ENCODE data around the gene CCDC18. TPM values are rescaled to one million over a fixed set of nuclear protein-coding genes. Genes with fewer than 3 reads are reported as not detected.

The CCDC18 gene
- total RNA-seq, 1 donor from 2014 or later = 6.9 TPM

DNA sequence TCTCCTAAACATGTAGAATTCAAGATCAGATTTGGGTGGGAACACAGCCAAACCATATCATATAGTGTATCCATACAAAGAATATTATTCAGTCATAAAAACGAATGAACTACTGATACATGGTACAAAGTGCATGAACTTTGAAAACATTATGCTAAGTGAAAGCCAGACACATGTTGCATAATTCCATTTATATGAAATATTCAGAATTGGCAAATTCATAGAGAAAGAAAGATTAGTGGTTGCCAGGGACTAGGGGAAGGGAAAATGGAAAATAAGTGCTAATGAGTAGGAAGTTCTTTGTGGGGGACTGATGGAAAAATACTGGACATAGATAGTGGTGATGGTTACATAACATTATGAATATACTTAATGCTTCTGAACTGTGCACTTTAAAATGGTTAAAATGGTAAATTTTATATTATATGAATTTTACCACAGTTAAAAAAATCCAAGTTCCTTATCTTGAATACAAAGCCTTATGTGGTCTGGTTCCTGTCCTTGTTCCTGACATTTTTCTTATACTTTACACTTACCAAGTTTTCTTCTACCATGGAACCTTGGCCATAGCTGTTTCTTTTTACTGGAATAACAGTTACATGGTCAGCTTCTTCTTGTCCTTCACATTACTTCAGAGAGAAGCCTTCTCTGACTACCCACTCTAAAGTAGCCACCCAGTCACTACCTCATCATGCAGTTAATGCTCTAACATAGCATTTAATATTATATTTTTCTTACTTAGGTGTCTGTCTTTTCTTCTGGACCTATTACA lies 64.0 kb downstream of the CCDC18 start:
- H3K4me1 Mint-ChIP-seq (ENCODE audit: unreplicated experiment) = no peaks in the 10 kb centered on the region
- no peak for DNase-seq (ENCODE audit: extremely low spot score, unreplicated experiment)
- no peaks in the 10 kb centered on the region for H3K27me3 Mint-ChIP-seq (ENCODE audit: unreplicated experiment)
- H3K9me3 Mint-ChIP-seq (ENCODE audit: unreplicated experiment) = peaks cover 12% of the 10 kb centered on the region
- TF ChIP-seq, protein P1, sequence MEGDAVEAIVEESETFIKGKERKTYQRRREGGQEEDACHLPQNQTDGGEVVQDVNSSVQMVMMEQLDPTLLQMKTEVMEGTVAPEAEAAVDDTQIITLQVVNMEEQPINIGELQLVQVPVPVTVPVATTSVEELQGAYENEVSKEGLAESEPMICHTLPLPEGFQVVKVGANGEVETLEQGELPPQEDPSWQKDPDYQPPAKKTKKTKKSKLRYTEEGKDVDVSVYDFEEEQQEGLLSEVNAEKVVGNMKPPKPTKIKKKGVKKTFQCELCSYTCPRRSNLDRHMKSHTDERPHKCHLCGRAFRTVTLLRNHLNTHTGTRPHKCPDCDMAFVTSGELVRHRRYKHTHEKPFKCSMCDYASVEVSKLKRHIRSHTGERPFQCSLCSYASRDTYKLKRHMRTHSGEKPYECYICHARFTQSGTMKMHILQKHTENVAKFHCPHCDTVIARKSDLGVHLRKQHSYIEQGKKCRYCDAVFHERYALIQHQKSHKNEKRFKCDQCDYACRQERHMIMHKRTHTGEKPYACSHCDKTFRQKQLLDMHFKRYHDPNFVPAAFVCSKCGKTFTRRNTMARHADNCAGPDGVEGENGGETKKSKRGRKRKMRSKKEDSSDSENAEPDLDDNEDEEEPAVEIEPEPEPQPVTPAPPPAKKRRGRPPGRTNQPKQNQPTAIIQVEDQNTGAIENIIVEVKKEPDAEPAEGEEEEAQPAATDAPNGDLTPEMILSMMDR (IDR thresholded peaks at IDR 0.05) = no peak
- peaks cover 24% of the 10 kb centered on the region for H3K36me3 Mint-ChIP-seq (ENCODE audit: unreplicated experiment)
- no peak overlapping the region for H3K4me3 Mint-ChIP-seq (ENCODE audit: unreplicated experiment)
- no peak overlapping the region for H3K27ac Mint-ChIP-seq (ENCODE audit: unreplicated experiment)

DNA sequence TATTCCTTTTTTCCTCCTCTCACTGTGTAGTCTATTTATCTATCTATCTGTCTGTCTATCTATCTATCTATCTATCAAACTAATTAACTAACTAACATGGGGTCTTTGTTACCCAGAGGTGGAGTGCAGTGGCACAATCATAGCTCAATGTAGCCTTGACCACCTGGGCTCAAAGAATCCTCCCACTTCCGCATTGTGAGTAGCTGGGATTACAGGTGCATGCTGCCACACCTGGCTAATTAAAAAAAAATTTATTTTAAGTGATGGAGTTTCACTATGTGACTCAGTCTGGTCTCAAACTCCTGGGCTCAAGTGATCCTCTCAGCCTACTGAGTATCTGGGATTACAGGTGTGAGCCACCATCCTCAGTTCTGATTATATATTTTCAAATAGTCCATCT lies 71.4 kb downstream of the CCDC18 start:
- no peak overlapping the region for H3K4me3 Mint-ChIP-seq (ENCODE audit: unreplicated experiment)
- no peak for DNase-seq (ENCODE audit: extremely low spot score, unreplicated experiment)
- H3K36me3 Mint-ChIP-seq (ENCODE audit: unreplicated experiment) = peaks cover 11% of the 10 kb centered on the region
- H3K27me3 Mint-ChIP-seq (ENCODE audit: unreplicated experiment) = no peaks in the 10 kb centered on the region
- H3K4me1 Mint-ChIP-seq (ENCODE audit: unreplicated experiment) = peaks cover 3% of the 10 kb centered on the region
- H3K9me3 Mint-ChIP-seq (ENCODE audit: unreplicated experiment) = peaks cover 9% of the 10 kb centered on the region
- TF ChIP-seq, protein P1 (IDR thresholded peaks at IDR 0.05) = no peak
- H3K27ac Mint-ChIP-seq (ENCODE audit: unreplicated experiment) = no peak overlapping the region

DNA sequence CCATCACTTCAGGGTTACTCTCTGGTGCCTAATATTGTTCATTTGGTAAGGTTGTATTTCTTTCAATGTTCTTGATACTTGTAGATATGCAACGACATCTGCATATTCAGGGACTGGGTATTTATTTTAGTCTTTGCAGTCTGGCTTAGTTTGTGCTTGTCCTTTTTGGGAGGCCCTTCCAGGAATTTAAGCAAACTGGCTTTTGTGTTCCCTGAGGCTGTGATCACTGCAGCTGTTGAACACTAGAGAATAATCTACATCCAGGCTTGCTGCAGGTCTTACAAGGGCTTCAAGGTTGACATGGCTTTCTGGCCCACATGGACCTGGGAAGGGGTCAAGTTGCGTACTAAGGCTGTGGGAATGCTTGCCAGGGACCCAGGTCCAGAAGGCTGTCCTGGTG lies 72.1 kb downstream of the CCDC18 start:
- Mint-ChIP-seq H3K27me3 (ENCODE audit: unreplicated experiment) (no peaks in the 10 kb centered on the region), H3K27ac (ENCODE audit: unreplicated experiment) (no peak overlapping the region), H3K4me1 (ENCODE audit: unreplicated experiment) (peaks cover 3% of the 10 kb centered on the region), H3K9me3 (ENCODE audit: unreplicated experiment) (peaks cover 9% of the 10 kb centered on the region), H3K4me3 (ENCODE audit: unreplicated experiment) (no peak overlapping the region), H3K36me3 (ENCODE audit: unreplicated experiment) (peaks cover 11% of the 10 kb centered on the region)
- no peak for DNase-seq (ENCODE audit: extremely low spot score, unreplicated experiment)
- TF ChIP-seq, protein P1 (IDR thresholded peaks at IDR 0.05) = no peak

DNA sequence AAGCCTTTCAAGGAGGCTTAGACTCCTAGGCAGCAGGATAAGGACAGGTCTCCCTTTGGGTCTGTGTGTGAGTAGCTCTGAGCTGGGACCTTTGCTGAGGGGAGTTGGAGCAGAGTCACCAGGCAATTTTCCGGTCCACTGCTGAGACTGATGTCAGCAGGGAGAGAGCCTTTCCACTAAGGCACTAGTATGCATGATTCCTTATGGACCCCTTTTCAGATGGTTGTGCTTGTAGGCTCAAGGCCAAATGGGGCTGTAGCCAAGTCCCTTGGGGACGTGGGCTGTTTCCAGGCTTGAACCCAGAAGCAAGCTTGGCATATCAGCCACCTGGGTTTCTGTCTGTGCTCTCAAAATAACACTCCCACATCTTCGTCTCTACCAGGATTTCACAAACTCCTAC lies 73.0 kb downstream of the CCDC18 start:
- peaks cover 3% of the 10 kb centered on the region for H3K4me1 Mint-ChIP-seq (ENCODE audit: unreplicated experiment)
- peaks cover 9% of the 10 kb centered on the region for H3K9me3 Mint-ChIP-seq (ENCODE audit: unreplicated experiment)
- H3K36me3 Mint-ChIP-seq (ENCODE audit: unreplicated experiment) = peaks cover 11% of the 10 kb centered on the region
- H3K4me3 Mint-ChIP-seq (ENCODE audit: unreplicated experiment) = no peak overlapping the region
- H3K27ac Mint-ChIP-seq (ENCODE audit: unreplicated experiment) = no peak overlapping the region
- TF ChIP-seq, protein P1 (IDR thresholded peaks at IDR 0.05) = no peak
- no peak for DNase-seq (ENCODE audit: extremely low spot score, unreplicated experiment)
- H3K27me3 Mint-ChIP-seq (ENCODE audit: unreplicated experiment) = no peaks in the 10 kb centered on the region

DNA sequence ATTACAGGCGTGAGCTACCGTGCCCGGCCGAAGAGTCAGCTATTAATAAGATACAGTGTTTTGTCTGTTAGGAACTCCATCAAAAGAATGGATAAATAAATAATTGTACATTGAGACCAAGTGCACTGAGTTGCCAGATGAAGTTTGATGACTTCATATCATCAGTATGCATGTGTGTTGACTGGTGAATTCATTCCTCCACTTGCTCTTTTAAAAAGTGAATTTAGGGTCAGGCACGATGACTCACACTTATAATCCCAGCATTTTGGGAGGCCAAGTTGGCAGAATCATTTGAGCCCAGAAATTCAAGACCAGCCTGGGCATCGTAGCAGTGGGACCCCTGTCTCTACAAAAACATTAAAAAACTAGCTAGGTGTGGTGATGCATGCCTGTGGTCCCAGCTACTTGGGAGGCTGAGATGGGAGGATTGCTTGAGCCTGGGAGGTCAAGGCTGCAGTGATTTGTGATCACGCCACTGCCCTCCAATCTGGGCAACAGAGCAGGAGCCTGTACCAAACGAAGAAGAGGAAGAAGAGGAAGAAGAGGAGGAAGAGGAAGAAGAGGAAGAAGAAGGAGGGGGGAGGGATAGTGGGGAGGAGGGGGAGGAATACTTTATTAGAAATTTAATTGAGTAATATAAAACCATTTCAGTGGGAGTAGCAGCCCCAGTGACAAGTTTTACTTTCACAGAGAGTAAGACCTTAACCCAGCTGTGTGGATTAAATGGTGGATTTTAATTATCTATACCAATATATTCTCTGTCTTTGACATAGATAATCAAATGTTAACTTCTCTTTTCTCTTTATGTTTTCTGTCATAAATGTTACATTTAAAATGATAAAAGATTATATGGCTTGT lies 74.9 kb downstream of the CCDC18 start:
- Mint-ChIP-seq H3K9me3 (ENCODE audit: unreplicated experiment) (peaks cover 9% of the 10 kb centered on the region), H3K27ac (ENCODE audit: unreplicated experiment) (peak overlapping the region; percentile 14), H3K27me3 (ENCODE audit: unreplicated experiment) (no peaks in the 10 kb centered on the region), H3K36me3 (ENCODE audit: unreplicated experiment) (peaks cover 11% of the 10 kb centered on the region), H3K4me1 (ENCODE audit: unreplicated experiment) (peaks cover 3% of the 10 kb centered on the region), H3K4me3 (ENCODE audit: unreplicated experiment) (no peak overlapping the region)
- no peak for DNase-seq (ENCODE audit: extremely low spot score, unreplicated experiment)
- TF ChIP-seq, protein P1 (IDR thresholded peaks at IDR 0.05) = no peak
